HEK293T (cell line): ENCODE measurements around the gene TSPAN5.

Experiments used
- FOXA1 ChIP-seq: fragments of 450-650 bp; IDR thresholded peaks from 2 replicates; pipeline ENCODE4 v1.6.1; 2016; ENCODE audit warnings: mild to moderate bottlenecking
- FOXK2 ChIP-seq: fragments of 450-650 bp; IDR thresholded peaks from 2 replicates; pipeline ENCODE4 v1.6.1; 2016; ENCODE audit warnings: mild to moderate bottlenecking
- LEF1 ChIP-seq: fragments of 450-650 bp; IDR thresholded peaks from 2 replicates; pipeline ENCODE4 v1.6.1; 2017; ENCODE audit warnings: mild to moderate bottlenecking, borderline replicate concordance
- TF ChIP-seq, protein P1 (sequence below): fragments of 450-650 bp; IDR thresholded peaks from 2 replicates; pipeline ENCODE4 v1.6.1; 2016

DNA sequence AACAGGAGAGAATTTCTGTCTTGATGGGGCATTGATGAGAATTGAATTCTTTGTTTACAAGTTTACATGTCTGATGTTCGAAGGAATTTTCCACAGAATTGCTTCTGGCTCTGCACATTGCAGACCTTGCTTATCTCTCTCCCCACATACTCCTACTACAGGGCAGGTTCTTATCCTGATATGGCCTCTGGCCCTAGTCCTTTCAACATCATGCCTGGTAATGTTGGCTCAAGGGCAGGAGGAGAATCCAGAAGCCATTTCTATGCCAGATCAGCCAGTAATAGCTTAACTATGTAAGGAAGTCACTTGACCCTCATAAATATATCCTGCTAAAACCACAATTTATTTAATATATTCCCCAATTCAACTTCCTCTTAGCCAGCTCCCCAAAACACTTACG, 24.3 kb upstream of the TSPAN5 start:
- TF ChIP-seq, protein P1, sequence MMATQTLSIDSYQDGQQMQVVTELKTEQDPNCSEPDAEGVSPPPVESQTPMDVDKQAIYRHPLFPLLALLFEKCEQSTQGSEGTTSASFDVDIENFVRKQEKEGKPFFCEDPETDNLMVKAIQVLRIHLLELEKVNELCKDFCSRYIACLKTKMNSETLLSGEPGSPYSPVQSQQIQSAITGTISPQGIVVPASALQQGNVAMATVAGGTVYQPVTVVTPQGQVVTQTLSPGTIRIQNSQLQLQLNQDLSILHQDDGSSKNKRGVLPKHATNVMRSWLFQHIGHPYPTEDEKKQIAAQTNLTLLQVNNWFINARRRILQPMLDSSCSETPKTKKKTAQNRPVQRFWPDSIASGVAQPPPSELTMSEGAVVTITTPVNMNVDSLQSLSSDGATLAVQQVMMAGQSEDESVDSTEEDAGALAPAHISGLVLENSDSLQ, result no peak
- no peak for TF ChIP-seq FOXK2
- no peak for TF ChIP-seq LEF1
- TF ChIP-seq FOXA1, result no peak
